Measurements from ENCODE around the gene CELA2B.

The CELA2B gene

DNA sequence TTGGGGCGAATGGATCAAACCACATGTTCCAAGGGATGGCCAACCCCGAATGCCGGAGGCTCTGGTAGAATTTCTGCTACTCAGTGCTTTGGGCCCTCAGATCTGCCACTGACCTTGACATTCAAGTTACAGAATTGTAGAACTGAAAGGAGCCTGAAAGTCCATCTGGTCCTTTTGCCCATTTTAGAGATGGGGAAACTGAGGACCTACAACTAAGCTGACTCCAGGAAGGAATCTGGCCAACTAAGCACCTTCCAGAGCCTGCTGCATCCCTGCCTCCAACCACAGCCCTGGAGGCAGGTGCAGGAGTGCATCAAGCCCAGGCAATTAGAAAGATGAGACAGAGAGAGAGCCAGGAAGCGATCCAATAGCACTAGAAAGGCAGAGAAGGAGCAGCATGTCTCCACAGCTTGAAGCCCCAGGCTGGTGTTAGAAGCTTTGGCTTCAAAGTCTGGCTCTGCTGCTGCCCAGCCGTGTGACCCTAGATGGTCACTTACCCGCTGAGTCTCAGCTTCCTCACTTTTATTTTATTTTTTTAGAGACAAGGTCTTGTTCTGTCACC is 38.9 kb upstream of the CELA2B start:
- TF ChIP-seq, protein P1, sequence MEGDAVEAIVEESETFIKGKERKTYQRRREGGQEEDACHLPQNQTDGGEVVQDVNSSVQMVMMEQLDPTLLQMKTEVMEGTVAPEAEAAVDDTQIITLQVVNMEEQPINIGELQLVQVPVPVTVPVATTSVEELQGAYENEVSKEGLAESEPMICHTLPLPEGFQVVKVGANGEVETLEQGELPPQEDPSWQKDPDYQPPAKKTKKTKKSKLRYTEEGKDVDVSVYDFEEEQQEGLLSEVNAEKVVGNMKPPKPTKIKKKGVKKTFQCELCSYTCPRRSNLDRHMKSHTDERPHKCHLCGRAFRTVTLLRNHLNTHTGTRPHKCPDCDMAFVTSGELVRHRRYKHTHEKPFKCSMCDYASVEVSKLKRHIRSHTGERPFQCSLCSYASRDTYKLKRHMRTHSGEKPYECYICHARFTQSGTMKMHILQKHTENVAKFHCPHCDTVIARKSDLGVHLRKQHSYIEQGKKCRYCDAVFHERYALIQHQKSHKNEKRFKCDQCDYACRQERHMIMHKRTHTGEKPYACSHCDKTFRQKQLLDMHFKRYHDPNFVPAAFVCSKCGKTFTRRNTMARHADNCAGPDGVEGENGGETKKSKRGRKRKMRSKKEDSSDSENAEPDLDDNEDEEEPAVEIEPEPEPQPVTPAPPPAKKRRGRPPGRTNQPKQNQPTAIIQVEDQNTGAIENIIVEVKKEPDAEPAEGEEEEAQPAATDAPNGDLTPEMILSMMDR (IDR thresholded peaks at IDR 0.05) = no peak
- Histone ChIP-seq H3K27me3 (no peaks in the 10 kb centered on the region), H3K4me1 (ENCODE audit: control insufficient read depth in 1 of 2, insufficient read depth in 1 of 2, low read depth in 1 of 2, low read length in 1 of 2) (peaks cover 17 to 32% of the 10 kb centered on the region in 2 experiments), H3K9me3 (no peaks in the 10 kb centered on the region), H3K27ac (no peak overlapping the region), H3K4me3 (ENCODE audit: low read depth in 1 of 2, low read length in 1 of 2) (no peak overlapping the region), H3K36me3 (peaks cover 10% of the 10 kb centered on the region)

DNA sequence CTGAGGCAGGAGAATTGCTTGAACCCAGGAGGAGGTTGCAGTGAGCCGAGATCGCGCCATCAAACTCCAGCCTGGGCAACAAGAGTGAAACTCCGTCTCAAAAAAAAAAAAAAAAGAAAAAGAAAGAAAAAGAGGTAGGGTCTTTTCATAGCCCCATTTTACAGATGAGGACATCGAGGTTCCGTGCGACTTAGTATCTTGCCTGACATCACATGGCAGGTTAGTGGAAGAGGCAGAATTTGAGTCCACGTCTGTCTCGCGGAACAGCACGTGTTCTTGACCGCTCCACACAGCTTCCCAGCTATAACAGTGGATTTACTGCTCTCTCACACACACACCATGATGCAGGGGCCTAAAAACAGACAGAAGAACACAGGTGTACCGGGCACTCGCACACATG is 36.6 kb upstream of the CELA2B start:
- H3K27me3 ChIP-seq = peaks cover 1% of the 10 kb centered on the region
- no peaks in the 10 kb centered on the region for H3K36me3 ChIP-seq
- TF ChIP-seq, protein P1 (IDR thresholded peaks at IDR 0.05) = no peak
- peaks cover 12 to 22% of the 10 kb centered on the region in 2 experiments for H3K4me1 ChIP-seq (ENCODE audit: control insufficient read depth in 1 of 2, insufficient read depth in 1 of 2, low read depth in 1 of 2, low read length in 1 of 2)
- H3K27ac ChIP-seq = no peak overlapping the region
- no peaks in the 10 kb centered on the region for H3K9me3 ChIP-seq
- H3K4me3 ChIP-seq (ENCODE audit: low read depth in 1 of 2, low read length in 1 of 2) = no peak overlapping the region

DNA sequence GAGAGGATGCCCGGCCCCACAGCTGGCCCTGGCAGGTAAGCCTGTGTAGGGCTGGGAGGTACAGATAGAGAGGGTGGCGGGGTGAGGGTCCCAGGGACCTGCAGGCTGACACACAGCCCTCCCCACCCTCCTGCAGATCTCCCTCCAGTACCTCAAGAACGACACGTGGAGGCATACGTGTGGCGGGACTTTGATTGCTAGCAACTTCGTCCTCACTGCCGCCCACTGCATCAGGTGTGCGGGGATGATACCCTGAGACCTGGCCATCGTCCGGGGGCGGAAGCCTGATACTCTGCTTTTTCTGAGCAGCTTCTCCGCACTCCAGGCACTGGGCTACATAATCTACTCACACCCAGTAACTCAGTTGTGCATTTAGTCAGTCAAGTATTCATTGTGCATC is 35.5 kb upstream of the CELA2B start:
- TF ChIP-seq, protein P1 (IDR thresholded peaks at IDR 0.05) = no peak
- Histone ChIP-seq H3K9me3 (no peaks in the 10 kb centered on the region), H3K27ac (no peak overlapping the region), H3K27me3 (peaks cover 12% of the 10 kb centered on the region), H3K36me3 (no peaks in the 10 kb centered on the region), H3K4me1 (ENCODE audit: control insufficient read depth in 1 of 2, insufficient read depth in 1 of 2, low read depth in 1 of 2, low read length in 1 of 2) (peaks cover 2 to 11% of the 10 kb centered on the region in 2 experiments), H3K4me3 (ENCODE audit: low read depth in 1 of 2, low read length in 1 of 2) (no peak overlapping the region)

DNA sequence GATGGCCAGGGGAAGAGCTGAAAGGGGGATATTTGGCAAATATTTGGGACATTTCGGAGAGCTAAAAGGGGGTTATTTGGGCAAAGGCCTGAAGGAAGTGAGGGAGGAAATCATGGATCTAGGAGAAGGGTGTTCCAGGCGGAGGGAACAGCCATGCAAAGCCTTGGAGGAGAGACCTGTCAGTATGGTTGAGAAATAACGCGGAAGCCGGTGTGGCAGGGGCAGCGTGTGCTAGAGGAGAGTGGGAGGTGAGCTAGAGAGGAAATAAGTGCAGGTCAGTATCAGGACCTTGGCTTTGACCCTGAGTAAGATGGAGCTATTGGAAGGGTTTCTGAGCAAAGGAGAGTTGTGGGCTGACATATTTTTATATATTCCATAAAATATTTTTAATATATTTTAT is 34.7 kb upstream of the CELA2B start:
- TF ChIP-seq, protein P1 (IDR thresholded peaks at IDR 0.05) = no peak
- Histone ChIP-seq H3K27ac (no peak overlapping the region), H3K4me3 (ENCODE audit: low read depth in 1 of 2, low read length in 1 of 2) (no peak overlapping the region), H3K9me3 (no peaks in the 10 kb centered on the region), H3K4me1 (ENCODE audit: control insufficient read depth in 1 of 2, insufficient read depth in 1 of 2, low read depth in 1 of 2, low read length in 1 of 2) (peaks cover 0 to 7% of the 10 kb centered on the region in 2 experiments), H3K27me3 (peaks cover 21% of the 10 kb centered on the region), H3K36me3 (no peaks in the 10 kb centered on the region)

DNA sequence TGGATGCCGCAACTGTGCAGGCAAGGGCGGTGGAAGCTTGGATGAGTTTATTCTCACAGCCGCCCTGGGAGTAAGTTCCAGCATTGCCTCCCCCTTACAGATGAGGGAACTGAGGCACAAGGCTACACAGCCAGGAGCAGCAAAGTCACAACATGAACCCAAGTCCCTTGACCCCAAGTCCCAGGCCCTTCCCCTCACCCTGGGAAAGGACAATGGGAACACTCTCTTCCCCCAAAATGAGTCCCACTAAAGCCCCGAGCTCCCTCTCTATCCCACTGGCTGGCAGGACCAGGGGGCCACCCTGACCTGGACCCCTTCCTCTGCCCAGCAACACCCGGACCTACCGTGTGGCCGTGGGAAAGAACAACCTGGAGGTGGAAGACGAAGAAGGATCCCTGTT is 33.8 kb upstream of the CELA2B start:
- H3K36me3 ChIP-seq = no peaks in the 10 kb centered on the region
- no peaks in the 10 kb centered on the region for H3K9me3 ChIP-seq
- H3K4me1 ChIP-seq (ENCODE audit: control insufficient read depth in 1 of 2, insufficient read depth in 1 of 2, low read depth in 1 of 2, low read length in 1 of 2) = peaks cover 0 to 7% of the 10 kb centered on the region in 2 experiments
- H3K27me3 ChIP-seq = peaks cover 29% of the 10 kb centered on the region
- H3K4me3 ChIP-seq (ENCODE audit: low read depth in 1 of 2, low read length in 1 of 2) = no peak overlapping the region
- no peak overlapping the region for H3K27ac ChIP-seq
- TF ChIP-seq, protein P1 (IDR thresholded peaks at IDR 0.05) = no peak
